GM21528 (cell line): ENCODE data around the gene PFAS.

Experiments used
- ATAC-seq: cut with Tn5 transposase; IDR thresholded peaks from one replicate; pipeline ENCODE4 v1.9.1; 2021; ENCODE audit warnings: mild to moderate bottlenecking, moderate library complexity; ENCODE audit not compliant: unreplicated experiment, low FRiP score

PFAS gene

GRCh38 chr17:8266648-8267479 is 17.8 kb downstream of the PFAS start:
- ATAC-seq = no peak

GRCh38 chr17:8267480-8268147 is 18.5 kb downstream of the PFAS start:
- no peak for ATAC-seq

- ATAC-seq = no peak
Observed at GRCh38 chr17:8268550-8269298, 19.6 kb downstream of the PFAS start.

GRCh38 chr17:8272421-8272820 is 23.3 kb downstream of the PFAS start:
- ATAC-seq = no peak

- ATAC-seq = no peak
Observed at GRCh38 chr17:8273884-8274444, 24.9 kb downstream of the PFAS start.

GRCh38 chr17:8274816-8275215 is 25.7 kb downstream of the PFAS start:
- ATAC-seq = no peak

- ATAC-seq = no peak
Observed at GRCh38 chr17:8275421-8276290, 26.6 kb downstream of the PFAS start.

- no peak for ATAC-seq
Observed at GRCh38 chr17:8277317-8277716, 28.2 kb downstream of the PFAS start.

- no peak for ATAC-seq
Observed at GRCh38 chr17:8282345-8282744, 33.3 kb downstream of the PFAS start.

- no peak for ATAC-seq
Observed at GRCh38 chr17:8283356-8283755, 34.3 kb downstream of the PFAS start.

- ATAC-seq = no peak
Observed at GRCh38 chr17:8284126-8284525, 35.0 kb downstream of the PFAS start.

GRCh38 chr17:8285270-8286181 is 36.4 kb downstream of the PFAS start:
- no peak for ATAC-seq

GRCh38 chr17:8287651-8288335 is 38.7 kb downstream of the PFAS start:
- no peak for ATAC-seq

GRCh38 chr17:8288336-8289102 is 39.4 kb downstream of the PFAS start, which contains the start of gene RANGRF:
Gene RANGRF (plus strand): TSS chr17:8288670. CDS start chr17:8288789, 119 bp downstream.
- peak; percentile 73 for ATAC-seq

- ATAC-seq = no peak
Observed at GRCh38 chr17:8289103-8289397, 40.0 kb downstream of the PFAS start.

GRCh38 chr17:8290043-8290442 is 41.0 kb downstream of the PFAS start:
- ATAC-seq = no peak

GRCh38 chr17:8292639-8293395 is 43.7 kb downstream of the PFAS start:
- ATAC-seq = no peak
